SK-N-SH (cell line): ENCODE data around the gene OR10H5. TPM values are rescaled to one million over a fixed set of nuclear protein-coding genes. Genes with fewer than 3 reads are reported as not detected.

ENCODE experiments used
- CTCF ChIA-PET: fragments of 300-600, 350-600 bp; formaldehyde crosslinking; extraction: SDS; loops from one replicate; lab custom pipeline; 2021; lab: Yijun Ruan, JAX
- POLR2A ChIA-PET: fragments of 350-600 bp; sonication (Branson Sonifier 250); formaldehyde crosslinking; extraction: SDS; loops from one replicate; lab custom pipeline; 2020; ENCODE audit warnings: antibody characterized with exemption, inconsistent platforms; lab: Yijun Ruan, JAX
- DNase-seq: peaks from one replicate; pipeline ENCODE4 v3.0.0; 2012
- H2AFZ ChIP-seq: fragments of 200-600 bp; sonication (generic); 2 replicates; pipeline ENCODE4 v1.8.1; 2016; ENCODE audit warnings: antibody characterized with exemption, mild to moderate bottlenecking, low read depth
- H3F3A ChIP-seq: fragments of 200-600 bp; sonication (generic); replicated peaks from 2 replicates; pipeline ENCODE3; 2016; ENCODE audit warnings: antibody characterized with exemption, mild to moderate bottlenecking; ENCODE audit not compliant: insufficient read depth
- H3K27ac ChIP-seq, 2 experiments: fragments of 200-500 bp in 1 of 2; fragments of 200-600 bp in 1 of 2; sonication (Bioruptor generic) in 1 of 2; sonication (generic), shearing (Covaris generic) in 1 of 2; 2 replicates each; pipeline versions ENCODE4 v1.5.1 to v1.6.1; 2014 to 2016; ENCODE audit warnings: low read depth in 2 of 2, inconsistent platforms in 1 of 2, low read length in 1 of 2, mild to moderate bottlenecking in 1 of 2, mixed read lengths in 1 of 2
- H3K27me3 ChIP-seq: fragments of 200-600 bp; sonication (generic), shearing (Covaris generic); 2 replicates; pipeline ENCODE4 v1.6.1; 2016; ENCODE audit warnings: mixed run types; ENCODE audit not compliant: insufficient read depth
- H3K36me3 ChIP-seq, 2 experiments: fragments of 200-500 bp in 1 of 2; fragments of 200-600 bp in 1 of 2; sonication (Bioruptor generic) in 1 of 2; sonication (generic) in 1 of 2; replicated peaks in 1 of 2; 2 replicates each; pipeline versions ENCODE3 to v1.5.1; 2014 to 2016; ENCODE audit warnings: low read length in 1 of 2, mild to moderate bottlenecking in 1 of 2; ENCODE audit not compliant: insufficient read depth in 2 of 2, control insufficient read depth in 1 of 2
- H3K4me1 ChIP-seq, 2 experiments: fragments of 200-500 bp in 1 of 2; fragments of 200-600 bp in 1 of 2; sonication (Bioruptor generic) in 1 of 2; sonication (generic), shearing (Covaris generic) in 1 of 2; 2 replicates each; pipeline versions ENCODE4 v1.5.1 to v1.6.1; 2014 to 2016; ENCODE audit warnings: low read depth in 1 of 2, low read length in 1 of 2, mixed run types in 1 of 2; ENCODE audit not compliant: insufficient read depth in 2 of 2, control insufficient read depth in 1 of 2
- H3K4me2 ChIP-seq: fragments of 200-600 bp; sonication (generic), shearing (Covaris generic); 2 replicates; pipeline ENCODE4 v1.6.1; 2017; ENCODE audit warnings: mixed run types
- H3K4me3 ChIP-seq, 2 experiments: fragments of 200-500 bp in 1 of 2; fragments of 200-600 bp in 1 of 2; sonication (Bioruptor generic) in 1 of 2; sonication (generic), shearing (Covaris generic) in 1 of 2; 2 replicates each; pipeline versions ENCODE4 v1.5.1 to v1.8.1; 2014 to 2016; ENCODE audit warnings: low read depth in 2 of 2, inconsistent platforms in 1 of 2, low read length in 1 of 2, mild to moderate bottlenecking in 1 of 2, mixed read lengths in 1 of 2, moderate library complexity in 1 of 2
- H3K79me2 ChIP-seq: fragments of 200-600 bp; sonication (generic); 2 replicates; pipeline ENCODE4 v1.8.1; 2017; ENCODE audit warnings: mild to moderate bottlenecking; ENCODE audit not compliant: insufficient read depth
- H3K9ac ChIP-seq: fragments of 200-600 bp; sonication (generic); 2 replicates; pipeline ENCODE4 v1.6.1; 2017; ENCODE audit warnings: mixed run types
- H3K9me2 ChIP-seq: fragments of 200-600 bp; sonication (generic); 2 replicates; pipeline ENCODE4 v1.6.1; 2017; ENCODE audit warnings: mixed run types
- H3K9me3 ChIP-seq: fragments of 200-600 bp; sonication (generic); 2 replicates; pipeline ENCODE4 v1.6.1; 2017; ENCODE audit warnings: mixed run types, mild to moderate bottlenecking, moderate library complexity
- H4K20me1 ChIP-seq: fragments of 200-600 bp; sonication (generic); 2 replicates; pipeline ENCODE4 v1.6.1; 2017; ENCODE audit warnings: mild to moderate bottlenecking, mixed run types; ENCODE audit not compliant: insufficient read depth
- CHD2 ChIP-seq: fragments of 150-350 bp; IDR thresholded peaks from 2 replicates; pipeline ENCODE4 v1.6.1; 2018; ENCODE audit warnings: low read length; ENCODE audit not compliant: partially characterized antibody
- EP300 ChIP-seq, 2 experiments: IDR thresholded peaks; 2 replicates each; pipeline versions ENCODE4 v1.4.0 to v1.6.1; 2012; ENCODE audit warnings: borderline replicate concordance in 1 of 2, low read depth in 1 of 2, low read length in 1 of 2
- EZH2phosphoT487 ChIP-seq: fragments of 200-600 bp; sonication (generic); IDR thresholded peaks from 2 replicates; pipeline ENCODE4 v1.6.1; 2017; ENCODE audit warnings: low read depth, mixed run types, mild to moderate bottlenecking, antibody characterized with exemption, moderate library complexity, borderline replicate concordance
- FOSL2 ChIP-seq: IDR thresholded peaks from 2 replicates; pipeline ENCODE4 v1.4.0; 2012; ENCODE audit warnings: low read depth, mild to moderate bottlenecking, moderate library complexity, borderline replicate concordance
- FOXM1 ChIP-seq: IDR thresholded peaks from 2 replicates; pipeline ENCODE4 v1.4.0; 2012; ENCODE audit warnings: low read depth, mild to moderate bottlenecking
- GATA2 ChIP-seq: sonication (generic); formaldehyde crosslinking; IDR thresholded peaks from 2 replicates; pipeline ENCODE4 v1.5.0; 2020; ENCODE audit warnings: mild to moderate bottlenecking, missing genetic modification reagents
- JUND ChIP-seq: IDR thresholded peaks from 2 replicates; pipeline ENCODE4 v1.4.0; 2012
- MEF2A ChIP-seq: IDR thresholded peaks from 2 replicates; pipeline ENCODE4 v1.4.0; 2012; ENCODE audit warnings: low read depth, borderline replicate concordance
- MXI1 ChIP-seq: IDR thresholded peaks from 2 replicates; pipeline ENCODE4 v1.6.1; 2012; ENCODE audit warnings: mild to moderate bottlenecking, low read depth, low read length, improper control_type of control experiment
- NFIC ChIP-seq: IDR thresholded peaks from 2 replicates; pipeline ENCODE4 v1.4.0; 2012; ENCODE audit warnings: borderline replicate concordance
- RFX5 ChIP-seq: IDR thresholded peaks from 2 replicates; pipeline ENCODE4 v1.6.1; 2012; ENCODE audit warnings: mild to moderate bottlenecking, improper control_type of control experiment, low read length
- SMC3 ChIP-seq: IDR thresholded peaks from 2 replicates; pipeline ENCODE4 v1.6.1; 2012; ENCODE audit warnings: low read depth, low read length, improper control_type of control experiment
- TAF1 ChIP-seq: IDR thresholded peaks from 2 replicates; pipeline ENCODE4 v1.6.1; 2012; ENCODE audit warnings: low read depth, mild to moderate bottlenecking, low read length, moderate library complexity, borderline replicate concordance
- TCF12 ChIP-seq: IDR thresholded peaks from 2 replicates; pipeline ENCODE4 v1.4.0; 2012
- TEAD4 ChIP-seq: IDR thresholded peaks from 2 replicates; pipeline ENCODE4 v1.4.0; 2012; ENCODE audit warnings: mild to moderate bottlenecking, borderline replicate concordance; ENCODE audit not compliant: insufficient read depth
- YY1 ChIP-seq: IDR thresholded peaks from 2 replicates; pipeline ENCODE4 v1.4.0; 2012; ENCODE audit warnings: low read depth, mild to moderate bottlenecking
- WGBS: methylation state at CpG from one replicate; pipeline ENCODE4 v1.1.6; 2017; ENCODE audit warnings: low lambda C conversion rate; 5-methylcytosine and 5-hydroxymethylcytosine counted together
- polyA plus RNA-seq, 3 experiments: library from polyadenylated mRNA; depleted of rRNA; stranded (reverse); fragments of >200 nt; gene quantifications; 2 replicates each; pipeline ENCODE4 v1.2.3, GENCODE V29; 2012
- TF ChIP-seq, protein P1 (sequence below): IDR thresholded peaks from 2 replicates; pipeline ENCODE4 v1.6.1; 2012; ENCODE audit warnings: mild to moderate bottlenecking, low read depth, low read length, moderate library complexity
- TF ChIP-seq, protein P2 (sequence below): IDR thresholded peaks from 2 replicates; pipeline ENCODE4 v1.4.0; 2012; ENCODE audit warnings: low read depth, borderline replicate concordance
- TF ChIP-seq, protein P3 (sequence below): IDR thresholded peaks from 2 replicates; pipeline ENCODE4; 2012

The OR10H5 gene, protein sequence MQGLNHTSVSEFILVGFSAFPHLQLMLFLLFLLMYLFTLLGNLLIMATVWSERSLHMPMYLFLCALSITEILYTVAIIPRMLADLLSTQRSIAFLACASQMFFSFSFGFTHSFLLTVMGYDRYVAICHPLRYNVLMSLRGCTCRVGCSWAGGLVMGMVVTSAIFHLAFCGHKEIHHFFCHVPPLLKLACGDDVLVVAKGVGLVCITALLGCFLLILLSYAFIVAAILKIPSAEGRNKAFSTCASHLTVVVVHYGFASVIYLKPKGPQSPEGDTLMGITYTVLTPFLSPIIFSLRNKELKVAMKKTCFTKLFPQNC
- not detected in 2 replicates for polyA plus RNA-seq (2012; rRNA removed)
- polyA plus RNA-seq (2012; cell fraction: cytosol; rRNA removed): not detected in 2 replicates
- polyA plus RNA-seq (2012; cell fraction: nucleus; rRNA removed): not detected in 2 replicates

DNA sequence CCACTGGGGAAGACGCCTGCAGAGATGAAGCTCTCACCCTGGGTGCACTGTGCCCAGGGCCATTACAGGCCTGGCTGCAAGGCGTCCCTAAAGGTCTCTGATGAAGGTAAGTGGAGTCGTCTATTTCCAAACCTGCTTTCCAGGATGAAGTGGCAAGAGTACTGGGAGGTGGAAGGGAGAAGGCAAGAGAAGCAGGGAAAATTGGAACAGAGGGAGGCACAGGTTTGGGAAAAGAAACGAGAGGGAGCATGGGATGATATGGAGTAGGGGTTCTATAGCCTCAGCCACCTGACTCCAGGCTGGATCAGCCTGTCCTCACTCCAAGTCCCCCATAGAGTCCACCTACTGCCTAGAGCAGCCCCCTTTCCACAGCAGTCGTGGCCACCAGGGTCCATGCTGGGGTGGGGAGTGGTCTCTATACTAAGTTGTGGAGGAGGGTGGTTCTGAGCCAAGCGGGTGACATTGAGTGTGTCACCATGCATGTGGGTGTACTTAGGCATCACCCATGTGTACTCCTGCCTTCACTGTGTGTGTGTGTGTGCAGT is at the start of gene OR10H5:
Gene OR10H5 (plus strand): TSS at position 51 of the 545 bp plus-strand sequence. CDS start 6,388 bp downstream, outside the sequence.
- H3K4me3 ChIP-seq: no peak within 1 kb of the TSS
- H2AFZ ChIP-seq: no peak within 1 kb of the TSS
- H3K9ac ChIP-seq: no peak within 1 kb of the TSS
- H3K9me2 ChIP-seq: no peaks in the 10 kb centered on the region
- H3K27me3 ChIP-seq: no peaks in the 10 kb centered on the region
- no peak within 1 kb of the TSS for H3K27ac ChIP-seq
- no peak for DNase-seq
- H3K79me2 ChIP-seq: no peaks in the 10 kb centered on the region
- CTCF ChIA-PET: no interaction called here
- H4K20me1 ChIP-seq: no peaks in the 10 kb centered on the region
- POLR2A ChIA-PET: no interaction called here
- no peaks in the 10 kb centered on the region for H3K9me3 ChIP-seq
- no peaks in the 10 kb centered on the region for H3F3A ChIP-seq
- no peaks in the 10 kb centered on the region for H3K36me3 ChIP-seq
- H3K4me2 ChIP-seq: no peak within 1 kb of the TSS
- WGBS: 2% methylated on average over 6 of the region's 6 CpGs
- TF ChIP-seq FOXM1 (no peak), GATA2 (CRISPR knock-in tag) (no peak), RFX5 (no peak), TAF1 (no peak), JUND (no peak), MEF2A (no peak), YY1 (no peak), MXI1 (no peak), FOSL2 (no peak), SMC3 (no peak), EZH2phosphoT487 (no peak), CHD2 (no peak), TCF12 (no peak), EP300 (IDR thresholded peaks at IDR 0.05; ENCODE audit: borderline replicate concordance in 1 of 2, low read depth in 1 of 2, low read length in 1 of 2) (no peak), TEAD4 (no peak), NFIC (no peak)
- TF ChIP-seq, protein P1, sequence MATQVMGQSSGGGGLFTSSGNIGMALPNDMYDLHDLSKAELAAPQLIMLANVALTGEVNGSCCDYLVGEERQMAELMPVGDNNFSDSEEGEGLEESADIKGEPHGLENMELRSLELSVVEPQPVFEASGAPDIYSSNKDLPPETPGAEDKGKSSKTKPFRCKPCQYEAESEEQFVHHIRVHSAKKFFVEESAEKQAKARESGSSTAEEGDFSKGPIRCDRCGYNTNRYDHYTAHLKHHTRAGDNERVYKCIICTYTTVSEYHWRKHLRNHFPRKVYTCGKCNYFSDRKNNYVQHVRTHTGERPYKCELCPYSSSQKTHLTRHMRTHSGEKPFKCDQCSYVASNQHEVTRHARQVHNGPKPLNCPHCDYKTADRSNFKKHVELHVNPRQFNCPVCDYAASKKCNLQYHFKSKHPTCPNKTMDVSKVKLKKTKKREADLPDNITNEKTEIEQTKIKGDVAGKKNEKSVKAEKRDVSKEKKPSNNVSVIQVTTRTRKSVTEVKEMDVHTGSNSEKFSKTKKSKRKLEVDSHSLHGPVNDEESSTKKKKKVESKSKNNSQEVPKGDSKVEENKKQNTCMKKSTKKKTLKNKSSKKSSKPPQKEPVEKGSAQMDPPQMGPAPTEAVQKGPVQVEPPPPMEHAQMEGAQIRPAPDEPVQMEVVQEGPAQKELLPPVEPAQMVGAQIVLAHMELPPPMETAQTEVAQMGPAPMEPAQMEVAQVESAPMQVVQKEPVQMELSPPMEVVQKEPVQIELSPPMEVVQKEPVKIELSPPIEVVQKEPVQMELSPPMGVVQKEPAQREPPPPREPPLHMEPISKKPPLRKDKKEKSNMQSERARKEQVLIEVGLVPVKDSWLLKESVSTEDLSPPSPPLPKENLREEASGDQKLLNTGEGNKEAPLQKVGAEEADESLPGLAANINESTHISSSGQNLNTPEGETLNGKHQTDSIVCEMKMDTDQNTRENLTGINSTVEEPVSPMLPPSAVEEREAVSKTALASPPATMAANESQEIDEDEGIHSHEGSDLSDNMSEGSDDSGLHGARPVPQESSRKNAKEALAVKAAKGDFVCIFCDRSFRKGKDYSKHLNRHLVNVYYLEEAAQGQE: no peak
- TF ChIP-seq, protein P2, sequence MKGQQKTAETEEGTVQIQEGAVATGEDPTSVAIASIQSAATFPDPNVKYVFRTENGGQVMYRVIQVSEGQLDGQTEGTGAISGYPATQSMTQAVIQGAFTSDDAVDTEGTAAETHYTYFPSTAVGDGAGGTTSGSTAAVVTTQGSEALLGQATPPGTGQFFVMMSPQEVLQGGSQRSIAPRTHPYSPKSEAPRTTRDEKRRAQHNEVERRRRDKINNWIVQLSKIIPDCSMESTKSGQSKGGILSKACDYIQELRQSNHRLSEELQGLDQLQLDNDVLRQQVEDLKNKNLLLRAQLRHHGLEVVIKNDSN: no peak
- TF ChIP-seq, protein P3, sequence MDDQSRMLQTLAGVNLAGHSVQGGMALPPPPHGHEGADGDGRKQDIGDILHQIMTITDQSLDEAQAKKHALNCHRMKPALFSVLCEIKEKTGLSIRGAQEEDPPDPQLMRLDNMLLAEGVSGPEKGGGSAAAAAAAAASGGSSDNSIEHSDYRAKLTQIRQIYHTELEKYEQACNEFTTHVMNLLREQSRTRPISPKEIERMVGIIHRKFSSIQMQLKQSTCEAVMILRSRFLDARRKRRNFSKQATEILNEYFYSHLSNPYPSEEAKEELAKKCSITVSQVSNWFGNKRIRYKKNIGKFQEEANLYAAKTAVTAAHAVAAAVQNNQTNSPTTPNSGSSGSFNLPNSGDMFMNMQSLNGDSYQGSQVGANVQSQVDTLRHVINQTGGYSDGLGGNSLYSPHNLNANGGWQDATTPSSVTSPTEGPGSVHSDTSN: no peak
- no peaks in the 10 kb centered on the region for H3K4me1 ChIP-seq
